ENCODE results near the gene MCRIP1. TPM values are rescaled to one million over a fixed set of nuclear protein-coding genes. Genes with fewer than 3 reads are reported as not detected.
A peak's percentile ranks its signal among the peaks of the same experiment; 100 is the strongest.

MCRIP1 gene
- total and polyA plus RNA-seq, 2 of the 13 experiments (the other 11 are each of a cell fraction or from before 2014, with no cell fraction given) = 79.7 to 84.9 TPM

- TF ChIP-seq ZBTB10 (CRISPR knock-in tag; IDR thresholded peaks at IDR 0.05; ENCODE audit: borderline replicate concordance) (peak; percentile 62; the same call in 1 of the 2 replicates), AGO1 (IDR thresholded peaks at IDR 0.05; ENCODE audit: low read depth, low read length, poor library complexity, severe bottlenecking) (peak; percentile 96), JUND (CRISPR knock-in tag; IDR thresholded peaks at IDR 0.05) (no peak), SAP130 (CRISPR knock-in tag; IDR thresholded peaks at IDR 0.05; ENCODE audit: low read depth) (0 out of 2 replicates have a peak, but pooled peaks have one; percentile 9), ZBTB20 (CRISPR knock-in tag; IDR thresholded peaks at IDR 0.05; ENCODE audit: borderline replicate concordance, low read depth) (no peak), FOSL2 (CRISPR knock-in tag; IDR thresholded peaks at IDR 0.05) (no peak; the same call in 1 of the 2 replicates), ZNF652 (CRISPR knock-in tag; IDR thresholded peaks at IDR 0.05; ENCODE audit: borderline replicate concordance, low read depth) (no peak), HNRNPUL1 (IDR thresholded peaks at IDR 0.05; ENCODE audit: low read depth, low read length) (no peak), ZNF468 (CRISPR knock-in tag; IDR thresholded peaks at IDR 0.05) (no peak), TMF1 (CRISPR knock-in tag; IDR thresholded peaks at IDR 0.05; ENCODE audit: low read depth) (peak; percentile 84), ZIK1 (CRISPR knock-in tag; IDR thresholded peaks at IDR 0.05; ENCODE audit: borderline replicate concordance, low read depth) (0 out of 2 replicates have a peak, but pooled peaks have one; percentile 32), MXD1 (CRISPR knock-in tag; IDR thresholded peaks at IDR 0.05) (no peak; the same call in 1 of the 2 replicates), ZNF503 (CRISPR knock-in tag; IDR thresholded peaks at IDR 0.05) (peak; percentile 61; the same call in 1 of the 2 replicates), ZNF317 (CRISPR knock-in tag; IDR thresholded peaks at IDR 0.05) (no peak), CENPT (CRISPR knock-in tag; IDR thresholded peaks at IDR 0.05; ENCODE audit: low read depth) (no peak), ZNF382 (CRISPR knock-in tag; IDR thresholded peaks at IDR 0.05; ENCODE audit: borderline replicate concordance) (no peak), ZNF343 (CRISPR knock-in tag; IDR thresholded peaks at IDR 0.05) (no peak), ZMYM2 (CRISPR knock-in tag; IDR thresholded peaks at IDR 0.05) (no peak)
- TF ChIP-seq, protein P1, sequence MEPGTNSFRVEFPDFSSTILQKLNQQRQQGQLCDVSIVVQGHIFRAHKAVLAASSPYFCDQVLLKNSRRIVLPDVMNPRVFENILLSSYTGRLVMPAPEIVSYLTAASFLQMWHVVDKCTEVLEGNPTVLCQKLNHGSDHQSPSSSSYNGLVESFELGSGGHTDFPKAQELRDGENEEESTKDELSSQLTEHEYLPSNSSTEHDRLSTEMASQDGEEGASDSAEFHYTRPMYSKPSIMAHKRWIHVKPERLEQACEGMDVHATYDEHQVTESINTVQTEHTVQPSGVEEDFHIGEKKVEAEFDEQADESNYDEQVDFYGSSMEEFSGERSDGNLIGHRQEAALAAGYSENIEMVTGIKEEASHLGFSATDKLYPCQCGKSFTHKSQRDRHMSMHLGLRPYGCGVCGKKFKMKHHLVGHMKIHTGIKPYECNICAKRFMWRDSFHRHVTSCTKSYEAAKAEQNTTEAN (CRISPR knock-in tag; conservative IDR thresholded peaks at IDR 0.05) = no peak
Measured at GRCh38 chr17:81869221-81870130, 36.4 kb upstream of the MCRIP1 start (continued).
